ENCODE data around the gene GABPB1.

The GABPB1 gene

DNA sequence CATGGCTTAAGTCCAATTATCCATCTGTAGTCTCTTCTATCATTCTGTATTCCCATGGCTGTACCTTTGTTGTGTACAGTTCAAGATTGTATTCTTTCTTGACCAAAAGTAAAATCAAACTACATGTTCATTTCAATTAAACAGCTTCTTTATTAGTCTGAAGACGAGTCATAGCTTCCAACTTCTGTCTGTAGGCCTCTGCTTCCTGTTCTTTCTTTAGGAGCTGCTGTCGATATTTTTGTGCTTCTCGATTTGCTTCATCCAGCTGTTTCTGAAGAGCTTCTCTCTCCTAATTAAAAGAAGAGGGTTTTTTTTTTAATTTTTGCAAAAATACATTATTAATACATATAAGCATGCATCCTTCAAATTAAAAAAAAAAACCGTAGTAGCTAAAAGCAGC lies 76.5 kb downstream of the GABPB1 start:
- DNase-seq (ENCODE audit: low read depth, low spot score) = no peak

DNA sequence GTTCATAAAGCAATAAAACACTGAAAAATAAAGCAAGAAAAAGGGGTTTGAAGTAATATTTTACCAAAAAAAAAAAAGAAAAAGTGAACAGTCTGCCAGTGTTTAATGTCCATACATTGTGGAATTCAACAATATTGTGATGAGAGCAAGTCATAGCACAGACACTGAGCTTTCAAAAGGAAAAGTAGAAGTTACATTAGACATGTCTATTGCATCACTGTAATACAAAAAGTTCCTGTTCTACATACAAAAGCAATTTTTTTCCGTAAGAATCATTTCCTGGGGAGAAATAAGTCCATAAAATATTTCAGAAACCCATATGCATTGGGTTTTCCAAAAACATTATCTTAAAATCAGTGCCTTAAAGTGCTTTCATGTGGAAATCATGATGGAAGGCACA lies 77.6 kb downstream of the GABPB1 start:
- no peak for DNase-seq (ENCODE audit: low read depth, low spot score)

DNA sequence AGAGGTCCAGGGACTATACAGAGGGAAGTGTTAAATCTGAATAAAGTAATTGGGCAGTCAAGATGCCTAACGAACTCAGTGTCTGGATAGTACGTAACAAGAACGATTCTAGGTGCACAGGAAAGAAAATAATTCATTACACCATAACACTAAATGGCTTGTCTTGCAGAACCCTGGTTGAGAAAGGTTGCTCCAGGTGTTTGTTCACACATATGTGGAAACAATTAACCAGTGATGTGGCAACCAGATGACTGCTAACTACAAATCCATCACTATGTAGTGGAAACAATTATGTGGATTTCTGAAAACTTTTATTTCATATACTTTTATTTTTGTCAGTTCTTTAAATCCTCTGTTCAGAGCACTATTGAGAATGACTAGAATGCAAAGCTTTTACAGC lies 79.1 kb downstream of the GABPB1 start:
- DNase-seq (ENCODE audit: low read depth, low spot score) = no peak

GRCh38 chr15:50275091-50275490 lies 79.9 kb downstream of the GABPB1 start:
- DNase-seq (ENCODE audit: low read depth, low spot score) = no peak

GRCh38 chr15:50267577-50267976 lies 87.4 kb downstream of the GABPB1 start:
- DNase-seq (ENCODE audit: low read depth, low spot score) = no peak

- DNase-seq (ENCODE audit: low read depth, low spot score) = no peak
These were observed 89.4 kb downstream of the GABPB1 start, which contains the start of gene HDC for GRCh38 chr15:50265620-50266019. Gene HDC (minus strand): TSS chr15:50265726. CDS start chr15:50265623, 103 bp downstream.

GRCh38 chr15:50262533-50262932 lies 92.5 kb downstream of the GABPB1 start:
- no peak for DNase-seq (ENCODE audit: low read depth, low spot score)

DNA sequence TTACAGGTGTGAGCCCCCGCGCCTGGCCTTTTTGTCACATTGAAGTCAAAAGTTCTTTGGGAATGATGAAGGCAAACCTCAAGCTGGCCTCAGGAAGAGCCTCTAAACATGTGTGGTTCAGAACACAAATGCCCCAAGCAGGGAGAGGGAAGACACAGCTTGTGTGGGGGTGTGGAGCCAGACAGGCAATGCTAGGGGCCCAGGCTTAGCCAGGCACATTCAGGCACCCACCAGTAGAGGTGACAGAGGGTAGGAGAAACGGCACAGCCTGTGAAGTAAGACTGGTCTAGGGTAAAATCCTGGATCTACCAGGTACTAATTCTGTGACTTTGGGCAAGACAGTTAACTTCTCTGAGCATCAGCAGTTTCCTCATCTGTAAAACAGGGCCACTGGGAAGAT lies 93.0 kb downstream of the GABPB1 start:
- DNase-seq (ENCODE audit: low read depth, low spot score) = no peak

DNA sequence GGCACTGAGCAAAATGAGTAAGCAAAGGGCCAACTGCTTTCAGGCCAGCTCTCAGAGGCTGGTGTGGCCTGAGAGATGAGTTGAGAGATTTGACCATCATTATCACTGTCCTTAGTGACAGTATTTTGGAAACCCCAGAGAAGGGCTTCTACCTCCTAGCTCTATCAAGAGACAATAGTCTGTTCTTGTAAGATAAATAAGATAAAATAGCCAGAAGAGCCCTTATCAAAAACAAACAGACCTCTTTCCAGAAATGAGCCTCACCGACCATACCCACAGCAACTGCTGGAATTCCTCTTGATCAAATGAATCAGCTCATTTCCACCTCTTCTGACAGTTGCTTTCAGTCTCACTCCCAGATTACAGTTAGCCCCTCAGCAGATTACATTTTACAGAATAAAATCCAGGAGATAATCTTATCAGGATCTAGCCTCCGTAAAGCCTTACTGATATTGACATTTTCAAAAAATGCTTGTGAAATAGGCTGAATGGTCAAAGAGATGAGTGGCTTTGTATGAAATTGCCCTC lies 94.0 kb downstream of the GABPB1 start:
- DNase-seq (ENCODE audit: low read depth, low spot score) = no peak

- no peak for DNase-seq (ENCODE audit: low read depth, low spot score)
These were observed 95.7 kb downstream of the GABPB1 start for GRCh38 chr15:50259276-50259675.

DNA sequence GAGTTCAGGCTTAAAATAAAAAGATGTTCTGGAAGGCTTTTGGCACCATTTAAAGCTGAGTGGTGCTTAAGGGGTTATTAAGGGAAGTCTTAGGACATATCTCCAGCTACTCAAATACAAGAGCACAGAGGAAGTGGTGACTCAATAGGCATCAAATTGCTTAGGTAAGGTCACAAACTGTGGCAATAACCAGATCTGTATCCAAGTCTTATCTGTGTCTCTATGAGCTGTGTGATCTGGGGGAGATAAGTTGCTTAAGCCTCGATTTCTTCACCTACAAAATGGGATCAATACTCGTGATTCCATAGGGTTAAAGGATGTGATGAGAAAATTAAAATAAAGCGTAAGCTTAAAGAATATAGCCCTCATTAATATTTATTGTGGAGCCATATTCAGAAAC lies 97.1 kb downstream of the GABPB1 start:
- DNase-seq (ENCODE audit: low read depth, low spot score) = no peak

GRCh38 chr15:50257332-50257731 lies 97.7 kb downstream of the GABPB1 start:
- DNase-seq (ENCODE audit: low read depth, low spot score) = no peak

GRCh38 chr15:50256188-50257041 lies 98.6 kb downstream of the GABPB1 start:
- no peak for DNase-seq (ENCODE audit: low read depth, low spot score)

GRCh38 chr15:50252556-50252955 lies 102.4 kb downstream of the GABPB1 start:
- DNase-seq (ENCODE audit: low read depth, low spot score) = no peak

DNA sequence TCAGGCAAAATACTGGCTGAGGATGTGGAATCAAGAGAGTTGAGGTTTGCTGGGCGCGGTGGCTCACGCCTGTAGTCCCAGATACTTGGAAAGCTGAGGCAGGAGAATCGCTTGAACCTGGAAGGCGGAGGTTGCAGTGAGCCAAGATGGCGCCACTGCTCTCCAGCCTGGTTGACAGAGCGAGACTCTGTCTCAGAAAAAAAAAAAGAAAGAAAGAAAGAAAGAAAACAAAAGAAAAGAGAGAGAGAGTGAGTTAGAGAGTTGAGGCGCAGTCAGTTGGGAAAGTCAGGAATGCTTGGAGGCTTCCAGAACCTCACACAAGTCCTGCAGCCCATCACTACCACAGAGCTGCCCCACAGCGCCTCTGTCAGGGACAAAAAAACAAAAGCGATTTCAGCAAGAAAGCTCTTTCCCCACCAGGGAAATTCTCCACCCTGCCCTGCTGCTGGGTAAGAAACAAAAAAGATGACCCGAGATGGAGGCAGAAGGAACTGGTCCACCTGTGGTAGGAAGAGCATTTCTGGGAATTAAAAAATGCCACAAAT lies 103.3 kb downstream of the GABPB1 start:
- no peak for DNase-seq (ENCODE audit: low read depth, low spot score)

DNA sequence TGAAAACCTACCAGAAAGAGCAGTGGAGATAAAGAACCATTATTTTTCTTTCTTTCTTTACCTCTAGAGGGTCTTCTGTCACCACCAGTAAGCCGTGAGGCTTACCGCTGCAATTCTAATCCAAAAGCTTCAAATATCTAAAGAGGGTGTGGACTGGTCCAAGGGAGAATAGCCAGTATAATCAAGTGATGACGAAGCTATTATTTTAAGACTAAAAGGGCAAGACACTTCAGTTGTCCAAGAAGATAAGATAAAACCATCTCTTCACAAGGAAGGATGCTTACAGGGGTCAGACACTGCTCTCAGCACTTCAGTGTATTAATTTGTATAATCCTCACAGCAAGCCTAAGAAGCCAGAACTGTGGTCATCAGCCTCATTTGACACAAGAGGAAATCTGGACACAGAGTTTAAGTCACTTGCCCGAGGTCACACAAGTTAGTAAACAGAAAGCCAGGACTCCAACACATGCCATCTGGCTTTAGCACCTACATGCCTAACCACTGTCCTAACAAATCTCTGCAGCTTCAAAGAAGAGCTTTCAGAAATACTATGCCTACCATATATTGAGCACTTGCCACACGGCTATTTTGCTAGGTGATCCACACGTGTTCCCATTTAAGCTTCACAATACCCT lies 104.1 kb downstream of the GABPB1 start:
- no peak for DNase-seq (ENCODE audit: low read depth, low spot score)

- no peak for DNase-seq (ENCODE audit: low read depth, low spot score)
These were observed 105.3 kb downstream of the GABPB1 start for GRCh38 chr15:50249704-50250103.

DNA sequence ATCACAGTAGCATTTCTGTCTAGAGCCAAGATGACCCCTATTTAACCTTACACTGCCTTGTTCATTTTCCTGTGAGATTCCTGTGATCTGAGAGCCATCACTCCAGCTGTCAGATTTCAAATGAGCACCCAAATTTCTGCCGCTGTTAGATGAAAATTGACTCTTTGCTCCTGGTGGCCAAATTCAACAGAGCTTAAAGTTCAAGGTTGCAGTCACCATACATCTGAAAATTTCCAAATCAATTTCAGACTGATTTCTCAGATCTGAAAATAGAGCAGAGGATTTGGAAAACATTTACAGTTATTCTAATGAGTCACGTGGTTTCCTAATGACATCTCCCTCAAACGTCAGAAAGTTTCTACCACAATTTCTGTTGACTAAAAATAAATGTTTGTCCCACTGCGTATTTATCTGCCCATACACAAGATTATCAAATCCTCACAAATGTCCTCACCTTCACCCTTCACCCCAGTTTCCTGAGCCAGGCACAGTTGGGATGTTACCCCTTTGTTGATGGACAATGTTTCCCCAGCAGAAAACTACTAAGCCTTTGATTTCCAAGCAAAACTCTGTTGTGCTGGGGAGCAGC lies 105.9 kb downstream of the GABPB1 start:
- DNase-seq (ENCODE audit: low read depth, low spot score) = no peak

DNA sequence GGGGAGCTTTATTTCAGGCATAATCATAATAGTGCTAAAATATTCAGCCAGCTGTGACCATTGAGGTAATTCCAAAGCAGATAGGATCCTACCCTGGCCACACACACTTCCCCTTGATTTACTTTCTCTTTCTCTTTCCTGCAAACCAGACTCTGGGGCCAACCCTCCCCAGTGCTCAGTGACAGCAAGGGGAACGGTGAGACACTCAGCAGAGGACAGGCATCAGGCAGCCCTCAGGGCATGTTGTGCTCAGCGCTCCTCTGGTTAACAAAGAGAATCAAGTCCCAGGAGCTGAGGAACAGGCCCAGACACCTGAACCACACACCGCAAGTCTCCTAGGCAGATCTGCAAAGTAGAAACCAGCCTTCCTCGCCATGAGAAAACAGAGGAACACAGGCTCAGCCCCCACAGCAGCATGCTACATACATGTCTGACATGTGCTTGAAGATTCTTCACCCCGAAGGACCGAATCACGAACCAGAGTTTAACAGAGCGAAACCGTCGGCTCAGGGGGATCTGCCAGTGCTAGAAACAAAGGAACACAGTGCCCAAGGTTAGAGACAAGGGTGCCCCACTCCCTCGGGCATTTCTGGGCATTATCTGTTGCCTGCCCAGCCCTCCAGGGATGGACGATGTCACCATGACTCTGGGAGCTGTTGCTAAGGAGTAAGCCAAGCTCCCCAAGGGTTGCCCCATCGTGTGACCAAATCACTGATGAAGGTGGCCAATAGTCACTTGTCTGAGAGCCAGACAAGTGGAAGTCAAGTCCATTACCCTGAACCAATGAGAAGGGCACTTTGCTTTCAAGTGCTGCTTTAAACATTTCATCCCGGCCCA lies 107.0 kb downstream of the GABPB1 start:
- DNase-seq (ENCODE audit: low read depth, low spot score) = no peak

DNA sequence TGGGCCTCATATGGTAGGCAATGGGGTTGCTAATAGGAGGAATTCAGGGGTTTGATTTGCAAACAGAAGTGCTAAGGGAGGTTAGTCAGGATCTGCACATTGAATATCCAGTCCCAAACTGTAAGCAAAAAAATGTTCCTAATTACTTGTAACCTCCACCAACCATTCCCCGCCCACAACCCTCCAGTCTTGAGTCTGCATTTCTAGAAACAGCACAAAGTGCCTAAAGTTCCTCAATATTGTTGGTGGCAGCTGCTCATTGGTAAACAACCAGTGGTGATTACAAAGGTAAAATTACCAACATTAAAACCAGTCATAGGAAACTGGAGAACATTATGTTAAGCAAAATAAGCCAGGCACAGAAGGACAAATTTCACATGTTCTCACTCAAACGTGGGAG lies 108.4 kb downstream of the GABPB1 start:
- DNase-seq (ENCODE audit: low read depth, low spot score) = no peak

DNA sequence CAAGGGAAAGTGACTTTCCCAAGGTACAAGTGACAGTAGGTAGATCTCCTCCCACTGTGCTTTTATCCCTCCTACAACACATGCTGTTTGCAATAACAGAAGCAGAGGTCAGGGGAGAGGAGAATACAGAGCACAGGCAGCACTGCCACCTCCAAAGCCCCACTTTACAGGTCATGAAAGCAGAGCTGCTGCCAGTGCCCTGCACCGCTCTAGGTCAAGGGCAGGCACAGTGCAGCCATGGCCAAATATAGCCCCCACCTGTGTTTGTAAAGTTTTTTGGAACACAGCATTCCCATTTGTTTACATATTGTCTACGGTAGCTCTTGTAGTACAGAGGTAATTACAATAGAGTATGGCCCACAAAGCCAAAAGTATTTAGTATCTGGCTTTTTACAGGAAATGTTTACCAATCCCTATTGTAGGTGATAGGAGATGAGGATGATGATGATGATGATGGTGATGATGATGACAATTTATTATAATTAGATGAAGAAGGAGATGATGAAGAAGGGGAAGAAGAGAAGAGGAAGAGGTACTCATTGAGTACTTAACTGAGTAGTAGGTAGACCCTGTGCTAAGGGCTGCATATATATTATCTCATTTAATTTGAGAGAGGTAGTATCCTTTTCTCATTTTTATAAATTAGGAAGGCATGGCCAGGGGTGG lies 109.9 kb downstream of the GABPB1 start:
- DNase-seq (ENCODE audit: low read depth, low spot score) = no peak
